GM12878 (cell line): Measurements from ENCODE around the gene UNC45B. TPM values are rescaled to one million over a fixed set of nuclear protein-coding genes. Genes with fewer than 3 reads are reported as not detected.
"Not testable (repeated sequence)": the region's sequence is repeated elsewhere in the genome, so short reads cannot be mapped to it uniquely, and the experiment has no call there.

ENCODE experiments used
- ATAC-seq: fragments of 200-7000 bp; cut with Tn5 transposase; 3 replicates; pipeline ENCODE4 v1.9.1; 2020; ENCODE audit warnings: mild to moderate bottlenecking, moderate library complexity
- BruUV-seq: library from RNA; stranded (reverse); fragments of 400-500 nt; replicated peaks from 2 replicates; lab custom pipeline; 2021; lab: Mats Ljungman, UMichigan
- CTCF ChIA-PET: fragments of 300-600 bp; sonication (Branson Sonifier 250); formaldehyde crosslinking; extraction: SDS; loops from one replicate; lab custom pipeline; 2021; ENCODE audit warnings: inconsistent platforms; lab: Yijun Ruan, JAX
- POLR2A ChIA-PET: fragments of 350-600 bp; formaldehyde crosslinking; extraction: SDS; loops from one replicate; lab custom pipeline; 2021; ENCODE audit warnings: inconsistent platforms; lab: Charles Lee
- RAD21 ChIA-PET: fragments of 300-600 bp; sonication (Branson Sonifier 250); formaldehyde crosslinking; loops from one replicate; lab custom pipeline; 2023; ENCODE audit warnings: antibody characterized with exemption; ENCODE audit not compliant: unreplicated experiment; lab: Charles Lee
- SMC1A ChIA-PET: fragments of 300-600 bp; sonication (Branson Sonifier 250); formaldehyde crosslinking; loops from one replicate; lab custom pipeline; 2023; ENCODE audit not compliant: unreplicated experiment, uncharacterized antibody; lab: Charles Lee
- DNase-seq: peaks from one replicate; pipeline ENCODE4 v3.0.0-alpha.2; 2011; ENCODE audit warnings: low read depth, low spot score
- FAIRE-seq: peaks from 3 replicates; lab custom pipeline; 2011; peaks lifted over from hg19 to GRCh38; lab: Jason Lieb, UNC
- H2AFZ ChIP-seq: 2 replicates; pipeline ENCODE4 v1.6.0; 2011; ENCODE audit warnings: low read depth, low read length, control low read depth; ENCODE audit not compliant: control insufficient read depth
- H3K27ac ChIP-seq: 2 replicates; pipeline ENCODE4 v1.5.1; 2011; ENCODE audit warnings: control low read depth; ENCODE audit not compliant: control insufficient read depth, insufficient read depth
- H3K27me3 ChIP-seq, 2 experiments: replicated peaks in 1 of 2; 2 replicates each; pipeline versions ENCODE4 v1.6.0 to v1.6.1; 2011; ENCODE audit warnings: low read length in 1 of 2; ENCODE audit not compliant: control insufficient read depth in 2 of 2, insufficient read depth in 2 of 2
- H3K36me3 ChIP-seq, 2 experiments: 2 replicates each; pipeline ENCODE4 v1.5.1; 2011; ENCODE audit warnings: low read length in 1 of 2; ENCODE audit not compliant: control insufficient read depth in 2 of 2, insufficient read depth in 2 of 2
- H3K4me1 ChIP-seq: 2 replicates; pipeline ENCODE4 v1.6.1; 2011; ENCODE audit warnings: mild to moderate bottlenecking, low read length, moderate library complexity, mixed read lengths; ENCODE audit not compliant: control insufficient read depth, insufficient read depth
- H3K4me2 ChIP-seq: 2 replicates; pipeline ENCODE4 v1.6.0; 2011; ENCODE audit warnings: control low read depth; ENCODE audit not compliant: control insufficient read depth, insufficient read depth
- H3K4me3 ChIP-seq: fragments of 200-600 bp; sonication (generic); 2 replicates; pipeline ENCODE4 v1.5.1; 2016
- H3K79me2 ChIP-seq: 2 replicates; pipeline ENCODE4 v1.6.0; 2011; ENCODE audit warnings: low read length; ENCODE audit not compliant: control insufficient read depth, insufficient read depth
- H3K9ac ChIP-seq: 2 replicates; pipeline ENCODE4 v1.8.0; 2011; ENCODE audit warnings: low read length, control low read depth, mixed read lengths; ENCODE audit not compliant: control insufficient read depth, insufficient read depth
- H3K9me3 ChIP-seq: replicated peaks from 3 replicates; pipeline ENCODE4 v1.5.1; 2011; ENCODE audit warnings: mild to moderate bottlenecking, low read length; ENCODE audit not compliant: control insufficient read depth, insufficient read depth
- H4K20me1 ChIP-seq: 2 replicates; pipeline ENCODE4 v1.6.0; 2011; ENCODE audit not compliant: control insufficient read depth, insufficient read depth
- EED ChIP-seq: sonication (generic); IDR thresholded peaks from 2 replicates; pipeline ENCODE4 v1.6.1; 2016; ENCODE audit warnings: antibody characterized with exemption, low read depth
- ETV6 ChIP-seq, 2 experiments: fragments of 450-650 bp in 1 of 2; IDR thresholded peaks in 1 of 2; conservative IDR thresholded peaks in 1 of 2; 2 replicates each; pipeline ENCODE4 v1.6.1; 2014; ENCODE audit warnings: antibody characterized with exemption in 1 of 2, borderline replicate concordance in 1 of 2, low read depth in 1 of 2, mild to moderate bottlenecking in 1 of 2, moderate library complexity in 1 of 2
- SMAD1 ChIP-seq: fragments of 450-650 bp; IDR thresholded peaks from 2 replicates; pipeline ENCODE4 v1.6.1; 2018; ENCODE audit warnings: mild to moderate bottlenecking, low read depth; ENCODE audit not compliant: partially characterized antibody
- SRF ChIP-seq, 2 experiments: IDR thresholded peaks; 2 replicates each; pipeline ENCODE4 v1.6.1; 2011; ENCODE audit warnings: low read depth in 2 of 2, low read length in 2 of 2, mild to moderate bottlenecking in 1 of 2, moderate library complexity in 1 of 2
- ZSCAN29 ChIP-seq: fragments of 450-650 bp; IDR thresholded peaks from 2 replicates; pipeline ENCODE4 v1.6.1; 2017; ENCODE audit warnings: mild to moderate bottlenecking, moderate library complexity
- WGBS: methylation state at CpG from one replicate; pipeline ENCODE4 v1.1.6; 2016; ENCODE audit warnings: low lambda C conversion rate; ENCODE audit not compliant: insufficient replicate concordance, insufficient coverage; ENCODE audit errors: missing lambda C conversion rate; 5-methylcytosine and 5-hydroxymethylcytosine counted together
- in situ Hi-C: fragments of 300-500 bp; cut with MboI; formaldehyde crosslinking; loops from 9 replicates; pipeline ENCODE4 v1.14.3; 2018; ENCODE audit warnings: mixed read lengths
- intact Hi-C: fragments of 100-400 bp; cut with micrococcal nuclease; formaldehyde crosslinking; loops from one replicate; pipeline ENCODE4 v1.14.2; 2022; ENCODE audit not compliant: unreplicated experiment
- polyA plus RNA-seq, 11 experiments: library from polyadenylated mRNA; depleted of rRNA in 4 of 11; unstranded in 6 of 11; stranded (reverse) in 5 of 11; fragments of >200 nt; fragmentation: Nextera tagmentation in 4 of 11; fragmentation: Illumina TruSeq in 1 of 11; extraction: Ambion mirVana in 4 of 11; extraction: Trizol in 1 of 11; gene quantifications; 1 replicate in 1 of 11; 2 replicates in 10 of 11; pipeline versions ENCODE4 v1.2.1 to v1.2.3, GENCODE V29; 2011 to 2016; ENCODE audit warnings: inconsistent platforms in 2 of 11, missing spikeins in 2 of 11, low read depth in 1 of 11
- total RNA-seq, 4 experiments: library from RNA; depleted of rRNA in 3 of 4; stranded (reverse); fragments of >200 nt in 3 of 4; fragmentation: Illumina TruSeq in 1 of 4; extraction: Trizol in 1 of 4; gene quantifications; 2 replicates each; pipeline versions ENCODE4 v1.2.1 to v1.2.3, GENCODE V29; 2013 to 2021

Gene UNC45B
- total and polyA plus RNA-seq, 10 of the 15 experiments (the other 5 are each of a cell fraction or from before 2014, with no cell fraction given) = 0.03 TPM; not detected in 9

- POLR2A ChIA-PET = no interaction called here
- no peak for ATAC-seq
- BruUV-seq = no TSS peak
- intact Hi-C loops (no loop called here), in situ Hi-C loops (no loop called here)
- Histone ChIP-seq H4K20me1 (no peaks in the 10 kb centered on the region), H3K4me1 (no peaks in the 10 kb centered on the region), H3K9me3 (no peaks in the 10 kb centered on the region), H3K4me3 (no peak overlapping the region), H3K79me2 (no peaks in the 10 kb centered on the region), H3K9ac (no peak overlapping the region), H2AFZ (no peak overlapping the region), H3K4me2 (no peak overlapping the region), H3K27me3 (no peaks in the 10 kb centered on the region), H3K36me3 (no peaks in the 10 kb centered on the region), H3K27ac (no peak overlapping the region)
- SMC1A ChIA-PET = interaction anchor here (0.6 kb wide), 1 partner anchor 113 kb away, joined by 3 read pairs; no protein-coding TSS in a partner anchor
- RAD21 ChIA-PET = interaction anchor here (0.6 kb wide), 1 partner anchor 225 kb away, joined by 3 read pairs; no protein-coding TSS in a partner anchor
- CTCF ChIA-PET = no interaction called here
- no peak for DNase-seq
- FAIRE-seq = no peak
- TF ChIP-seq EED = no peak
- TF ChIP-seq ETV6 (conservative IDR thresholded peaks at IDR 0.05 in 1 of 2, IDR thresholded peaks at IDR 0.05 in 1 of 2; ENCODE audit: borderline replicate concordance in 1 of 2, low read depth in 1 of 2) = no peak
- no peak for TF ChIP-seq SMAD1
- TF ChIP-seq ZSCAN29 = no peak
- no peak for TF ChIP-seq SRF (IDR thresholded peaks at IDR 0.05; ENCODE audit: low read depth in 2 of 2, low read length in 2 of 2)
- 31% methylated on average over 7 of the region's 8 CpGs for WGBS
These were observed 45.1 kb downstream of the UNC45B start for GRCh38 chr17:35192708-35193107.

GRCh38 chr17:35194001-35194400, 46.4 kb downstream of the UNC45B start, which contains the start of gene SLC35G3:
Gene SLC35G3, minus strand, starts transcription at chr17:35194393. Its CDS starts 86 bp downstream, at chr17:35194307.
- WGBS = 66% methylated on average over 12 of the region's 12 CpGs
- DNase-seq, H3K9ac ChIP-seq, H2AFZ ChIP-seq, POLR2A ChIA-PET, H3K4me3 ChIP-seq, BruUV-seq, H4K20me1 ChIP-seq, CTCF ChIA-PET, H3K27me3 ChIP-seq, H3K4me2 ChIP-seq, H3K36me3 ChIP-seq, FAIRE-seq, H3K79me2 ChIP-seq, H3K9me3 ChIP-seq, RAD21 ChIA-PET, ATAC-seq, SMC1A ChIA-PET, H3K27ac ChIP-seq, intact Hi-C loops, in situ Hi-C loops, H3K4me1 ChIP-seq: not testable (repeated sequence)

DNA sequence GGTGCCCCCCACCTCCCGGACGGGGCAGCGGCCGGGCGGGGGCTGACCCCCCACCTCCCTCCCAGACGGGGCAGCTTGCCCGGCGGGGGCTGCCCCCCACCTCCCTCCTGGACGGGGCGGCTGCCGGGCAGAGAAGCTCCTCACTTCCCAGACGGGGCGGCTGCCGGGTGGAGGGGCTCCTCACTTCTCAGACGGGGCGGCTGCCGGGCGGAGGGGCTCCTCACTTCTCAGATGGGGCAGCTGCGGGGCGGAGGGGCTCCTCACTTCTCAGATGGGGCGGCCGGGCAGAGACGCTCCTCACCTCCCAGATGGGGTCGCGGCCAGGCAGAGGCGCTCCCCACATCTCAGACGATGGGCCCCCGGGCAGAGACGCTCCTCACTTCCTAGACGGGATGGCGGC, 47.4 kb downstream of the UNC45B start:
- H2AFZ ChIP-seq, H4K20me1 ChIP-seq, in situ Hi-C loops, POLR2A ChIA-PET, DNase-seq, FAIRE-seq, H3K27me3 ChIP-seq, H3K9ac ChIP-seq, H3K27ac ChIP-seq, H3K36me3 ChIP-seq, RAD21 ChIA-PET, SMC1A ChIA-PET, intact Hi-C loops, ATAC-seq, H3K9me3 ChIP-seq, H3K79me2 ChIP-seq, H3K4me3 ChIP-seq, H3K4me2 ChIP-seq, CTCF ChIA-PET, H3K4me1 ChIP-seq, BruUV-seq: not testable (repeated sequence)
- 89% methylated on average over 15 of the region's 31 CpGs for WGBS
